ENCODE measurements around the gene ACTC1. TPM values are rescaled to one million over a fixed set of nuclear protein-coding genes. Genes with fewer than 3 reads are reported as not detected.
"Not testable (repeated sequence)": the region's sequence is repeated elsewhere in the genome, so short reads cannot be mapped to it uniquely, and the experiment has no call there.

Gene ACTC1
- not detected for total RNA-seq
- polyA plus RNA-seq = not detected
- total RNA-seq = 0 reads per million in 6 experiments

- Mint-ChIP-seq H3K4me3 (no peak within 1 kb of the TSS), H3K36me3 (no peaks in the 10 kb centered on the region), H3K4me1 (peaks cover 0 to 8% (median 3%) of the 10 kb centered on the region in 4 donors), H3K27me3 (peaks cover 26 to 90% (median 65%) of the 10 kb centered on the region in 5 donors), H3K27ac (no peak within 1 kb of the TSS), H3K9me3 (peaks cover 0 to 2% (median 0%) of the 10 kb centered on the region in 9 donors)
- POLR2A ChIA-PET = no interaction called here
- ATAC-seq = no peak
- DNase-seq = no peak
Measured at GRCh38 chr15:34795267-34796081, at the start of gene ACTC1. TSS of gene ACTC1 (minus strand) at chr15:34795549. CDS start at chr15:34794808, 741 bp downstream.

GRCh38 chr15:34841262-34841725 is 45.9 kb upstream of the ACTC1 start:
- Mint-ChIP-seq H3K4me1 (no peaks in the 10 kb centered on the region), H3K27me3 (no peaks in the 10 kb centered on the region), H3K27ac (no peak overlapping the region), H3K4me3 (no peak overlapping the region), H3K9me3 (no peaks in the 10 kb centered on the region), H3K36me3 (no peaks in the 10 kb centered on the region)
- POLR2A ChIA-PET = no interaction called here
- ATAC-seq (no peak), DNase-seq (no peak)

GRCh38 chr15:34838282-34838681 is 42.9 kb upstream of the ACTC1 start:
- ATAC-seq (no peak), DNase-seq (no peak)
- Mint-ChIP-seq H3K27ac (no peak overlapping the region), H3K9me3 (peaks cover 0 to 19% (median 10%) of the 10 kb centered on the region in 9 donors), H3K4me3 (no peak overlapping the region), H3K4me1 (no peaks in the 10 kb centered on the region), H3K27me3 (peaks cover 0 to 19% (median 7%) of the 10 kb centered on the region in 5 donors), H3K36me3 (peaks cover 0 to 17% (median 14%) of the 10 kb centered on the region in 3 donors)
- POLR2A ChIA-PET = no interaction called here

GRCh38 chr15:34837246-34838016 is 42.1 kb upstream of the ACTC1 start:
- Mint-ChIP-seq H3K27ac (no peak overlapping the region), H3K36me3 (peaks cover 0 to 17% (median 14%) of the 10 kb centered on the region in 3 donors), H3K4me3 (no peak overlapping the region), H3K27me3 (peaks cover 0 to 19% (median 7%) of the 10 kb centered on the region in 5 donors), H3K4me1 (no peaks in the 10 kb centered on the region), H3K9me3 (peaks cover 0 to 26% (median 10%) of the 10 kb centered on the region in 9 donors)
- no peak for ATAC-seq
- DNase-seq = no peak
- POLR2A ChIA-PET = no interaction called here

- Mint-ChIP-seq H3K36me3 (peaks cover 0 to 4% (median 0%) of the 10 kb centered on the region in 3 donors), H3K4me1 (no peaks in the 10 kb centered on the region), H3K27me3 (peaks cover 13 to 29% (median 21%) of the 10 kb centered on the region in 5 donors), H3K27ac (no peak overlapping the region), H3K4me3 (no peak overlapping the region), H3K9me3 (peaks cover 0 to 7% (median 0%) of the 10 kb centered on the region in 9 donors)
- ATAC-seq (no peak), DNase-seq (no peak)
- POLR2A ChIA-PET = no interaction called here
Measured at GRCh38 chr15:34828145-34828911, 33.0 kb upstream of the ACTC1 start.

- no peak for ATAC-seq
- no peaks in the 10 kb centered on the region for H3K4me1 Mint-ChIP-seq
- no peaks in the 10 kb centered on the region for H3K9me3 Mint-ChIP-seq
Measured at GRCh38 chr15:34821831-34822230, 26.5 kb upstream of the ACTC1 start.

GRCh38 chr15:34820110-34820509 is 24.8 kb upstream of the ACTC1 start:
- Mint-ChIP-seq H3K27ac (no peak overlapping the region), H3K9me3 (no peaks in the 10 kb centered on the region), H3K4me1 (no peaks in the 10 kb centered on the region), H3K36me3 (no peaks in the 10 kb centered on the region), H3K27me3 (peaks cover 21 to 56% (median 28%) of the 10 kb centered on the region in 5 donors), H3K4me3 (no peak overlapping the region)
- DNase-seq (no peak), ATAC-seq (no peak)
- POLR2A ChIA-PET = no interaction called here

More at GRCh38 chr15:34821831-34822230, 26.5 kb upstream of the ACTC1 start:
- Mint-ChIP-seq H3K4me3 (no peak overlapping the region), H3K27ac (no peak overlapping the region), H3K27me3 (peaks cover 25 to 66% (median 37%) of the 10 kb centered on the region in 5 donors), H3K36me3 (no peaks in the 10 kb centered on the region)
- no peak for DNase-seq
- POLR2A ChIA-PET = no interaction called here

- H3K27me3 Mint-ChIP-seq = peaks cover 21 to 60% (median 23%) of the 10 kb centered on the region in 5 donors
Measured at GRCh38 chr15:34818526-34818925, 23.2 kb upstream of the ACTC1 start.

GRCh38 chr15:34815836-34816235 is 20.5 kb upstream of the ACTC1 start:
- H3K9me3 Mint-ChIP-seq = no peaks in the 10 kb centered on the region
- no peak overlapping the region for H3K4me3 Mint-ChIP-seq
- ATAC-seq (no peak), DNase-seq (no peak)
- H3K27ac Mint-ChIP-seq = no peak overlapping the region
- POLR2A ChIA-PET = no interaction called here
- no peaks in the 10 kb centered on the region for H3K4me1 Mint-ChIP-seq
- no peaks in the 10 kb centered on the region for H3K36me3 Mint-ChIP-seq
- H3K27me3 Mint-ChIP-seq = peaks cover 13 to 51% (median 19%) of the 10 kb centered on the region in 5 donors

More at GRCh38 chr15:34818526-34818925, 23.2 kb upstream of the ACTC1 start:
- H3K27ac Mint-ChIP-seq = no peak overlapping the region
- no peaks in the 10 kb centered on the region for H3K4me1 Mint-ChIP-seq
- no peak overlapping the region for H3K4me3 Mint-ChIP-seq
- DNase-seq (no peak), ATAC-seq (no peak)
- H3K36me3 Mint-ChIP-seq = no peaks in the 10 kb centered on the region
- POLR2A ChIA-PET = no interaction called here
- H3K9me3 Mint-ChIP-seq = no peaks in the 10 kb centered on the region

GRCh38 chr15:34813446-34814190 is 18.3 kb upstream of the ACTC1 start:
- ATAC-seq = no peak
- no peaks in the 10 kb centered on the region for H3K4me1 Mint-ChIP-seq
- peaks cover 16 to 53% (median 22%) of the 10 kb centered on the region in 5 donors for H3K27me3 Mint-ChIP-seq
- H3K27ac Mint-ChIP-seq = no peak overlapping the region
- no peaks in the 10 kb centered on the region for H3K36me3 Mint-ChIP-seq
- H3K9me3 Mint-ChIP-seq = no peaks in the 10 kb centered on the region
- POLR2A ChIA-PET = no interaction called here
- no peak for DNase-seq
- no peak overlapping the region for H3K4me3 Mint-ChIP-seq

GRCh38 chr15:34812868-34813365 is 17.6 kb upstream of the ACTC1 start:
- DNase-seq, ATAC-seq, H3K27ac Mint-ChIP-seq, H3K9me3 Mint-ChIP-seq, H3K4me3 Mint-ChIP-seq, POLR2A ChIA-PET, H3K36me3 Mint-ChIP-seq, H3K4me1 Mint-ChIP-seq: not testable (repeated sequence)
- peaks cover 16 to 57% (median 22%) of the 10 kb centered on the region in 5 donors for H3K27me3 Mint-ChIP-seq

- H3K4me1 Mint-ChIP-seq = no peaks in the 10 kb centered on the region
- no peak for ATAC-seq
- POLR2A ChIA-PET = no interaction called here
- H3K27me3 Mint-ChIP-seq = peaks cover 16 to 57% (median 22%) of the 10 kb centered on the region in 5 donors
- peaks cover 0 to 6% (median 0%) of the 10 kb centered on the region in 9 donors for H3K9me3 Mint-ChIP-seq
- H3K4me3 Mint-ChIP-seq = no peak overlapping the region
- no peak for DNase-seq
- H3K27ac Mint-ChIP-seq = no peak overlapping the region
- H3K36me3 Mint-ChIP-seq = no peaks in the 10 kb centered on the region
Measured at GRCh38 chr15:34812369-34812768, 17.0 kb upstream of the ACTC1 start.

Data from naive thymus-derived CD8-positive, alpha-beta T cell (primary cell).